Large intestine (tissue), 3 donors: ENCODE measurements around the gene CFAP157. TPM values are rescaled to one million over a fixed set of nuclear protein-coding genes. Genes with fewer than 3 reads are reported as not detected.

Experiments
- DNase-seq, 2 donors: peaks; one replicate each; pipeline versions ENCODE4 v3.0.0 to v3.0.0-alpha.2; 2013
- H3K27ac ChIP-seq: one replicate; pipeline ENCODE4 v1.5.1; 2013; ENCODE audit warnings: low read length
- H3K27me3 ChIP-seq: 2 replicates; pipeline ENCODE4 v1.6.1; 2013; ENCODE audit warnings: low read length; ENCODE audit not compliant: control insufficient read depth, insufficient read depth
- H3K36me3 ChIP-seq: 2 replicates; pipeline ENCODE4 v1.6.1; 2013; ENCODE audit warnings: low read length; ENCODE audit not compliant: control insufficient read depth, insufficient read depth
- H3K4me1 ChIP-seq: one replicate; pipeline ENCODE4 v1.6.1; 2013; ENCODE audit warnings: low read length; ENCODE audit not compliant: control insufficient read depth, insufficient read depth
- H3K4me3 ChIP-seq: one replicate; pipeline ENCODE4 v1.5.1; 2013; ENCODE audit warnings: low read length
- H3K9me3 ChIP-seq: one replicate; pipeline ENCODE4 v1.6.1; 2013; ENCODE audit warnings: mild to moderate bottlenecking, low read depth, low read length, moderate library complexity; ENCODE audit not compliant: control insufficient read depth
- WGBS: methylation state at CpG from one replicate; pipeline ENCODE4 v1.1.5; 2013; ENCODE audit warnings: low lambda C conversion rate; ENCODE audit not compliant: insufficient coverage; 5-methylcytosine and 5-hydroxymethylcytosine counted together
- polyA plus RNA-seq: library from polyadenylated mRNA; unstranded; fragments of 120-200 nt; gene quantifications from one replicate; pipeline ENCODE4 v1.2.1, GENCODE V29; 2013

The CFAP157 gene
- polyA plus RNA-seq, 1 donor = 0.84 TPM

DNA sequence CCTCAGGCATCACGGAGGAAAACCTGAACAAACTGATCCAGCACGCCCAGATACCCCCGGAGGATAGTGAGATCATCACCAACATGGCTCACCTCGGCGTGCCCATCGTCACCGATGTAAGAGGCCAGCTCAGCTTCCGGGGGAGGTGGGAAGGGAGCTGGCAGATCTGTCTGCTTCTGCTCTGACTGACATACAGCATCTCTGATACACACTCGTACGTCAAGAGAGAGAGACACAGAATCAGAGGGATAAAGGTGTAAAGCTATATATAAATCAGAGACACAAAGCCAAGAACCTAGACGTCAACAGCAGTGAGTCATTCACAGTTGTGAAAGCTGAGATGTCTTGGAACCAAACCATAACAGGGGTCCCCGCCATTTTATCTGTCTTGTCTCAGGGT, 30.1 kb upstream of the CFAP157 start:
- Histone ChIP-seq H3K4me3 (no peak overlapping the region), H3K27me3 (no peaks in the 10 kb centered on the region), H3K4me1 (no peaks in the 10 kb centered on the region), H3K9me3 (no peaks in the 10 kb centered on the region), H3K36me3 (peaks cover 40% of the 10 kb centered on the region), H3K27ac (no peak overlapping the region)
- no peak for DNase-seq
- WGBS = 92% methylated on average over 2 of the region's 12 CpGs

DNA sequence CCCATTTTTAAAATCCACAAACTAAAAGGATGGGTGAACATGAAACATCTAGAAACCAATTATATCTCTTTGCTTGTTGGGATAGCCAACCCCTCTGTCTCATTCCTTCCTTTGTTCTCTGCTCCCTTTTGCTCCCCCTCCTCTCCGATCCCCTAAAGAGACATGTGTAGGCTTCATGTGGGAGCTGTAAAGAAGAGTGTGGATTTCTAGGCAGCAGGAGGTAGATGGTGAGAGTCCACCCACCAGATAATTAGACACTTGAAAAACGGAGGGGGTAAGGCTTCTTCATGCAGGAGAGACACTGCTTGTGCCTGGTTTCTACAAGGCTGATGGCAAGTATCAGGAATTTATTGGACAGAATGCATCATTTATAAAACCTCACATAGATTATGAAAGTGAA, 27.3 kb upstream of the CFAP157 start:
- Histone ChIP-seq H3K4me3 (no peak overlapping the region), H3K4me1 (no peaks in the 10 kb centered on the region), H3K9me3 (no peaks in the 10 kb centered on the region), H3K27me3 (no peaks in the 10 kb centered on the region), H3K27ac (no peak overlapping the region), H3K36me3 (peaks cover 41% of the 10 kb centered on the region)
- no CpG with 5 or more reads among the region's 2 CpGs for WGBS
- no peak for DNase-seq

- Histone ChIP-seq H3K36me3 (peaks cover 44% of the 10 kb centered on the region), H3K4me1 (no peaks in the 10 kb centered on the region), H3K27ac (no peak overlapping the region), H3K27me3 (no peaks in the 10 kb centered on the region), H3K9me3 (no peaks in the 10 kb centered on the region), H3K4me3 (no peak overlapping the region)
- no CpG with 5 or more reads among the region's 11 CpGs for WGBS
- no peak for DNase-seq
These were observed 26.6 kb upstream of the CFAP157 start for GRCh38 chr9:127680226-127680625.

DNA sequence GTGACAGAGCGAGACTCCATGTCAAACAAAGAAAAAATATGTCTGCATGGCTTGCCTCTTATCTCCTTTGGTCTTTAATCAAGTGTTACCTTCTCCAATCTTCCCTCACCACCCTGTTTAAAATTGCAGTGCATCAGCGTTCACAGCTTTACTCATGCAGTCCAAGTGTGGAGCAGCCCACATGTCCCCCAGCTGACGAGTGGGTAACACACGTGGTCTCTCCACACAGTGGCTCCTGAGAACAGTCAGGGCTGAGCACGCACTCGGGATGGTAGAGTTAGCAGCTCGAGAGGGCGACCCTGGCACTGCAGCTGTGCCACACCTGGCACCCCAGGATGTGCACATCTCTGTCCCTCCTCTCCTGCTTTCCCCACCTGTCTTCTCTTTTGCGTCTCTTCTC, 25.9 kb upstream of the CFAP157 start:
- no CpG with 5 or more reads among the region's 9 CpGs for WGBS
- Histone ChIP-seq H3K36me3 (peaks cover 42% of the 10 kb centered on the region), H3K4me1 (no peaks in the 10 kb centered on the region)

GRCh38 chr9:127682351-127683136, 24.2 kb upstream of the CFAP157 start:
- no peak overlapping the region for H3K27ac ChIP-seq
- H3K4me3 ChIP-seq = no peak overlapping the region
- H3K27me3 ChIP-seq = no peaks in the 10 kb centered on the region
- no CpG with 5 or more reads among the region's 23 CpGs for WGBS
- H3K36me3 ChIP-seq = peaks cover 34% of the 10 kb centered on the region
- no peak for DNase-seq
- H3K9me3 ChIP-seq = no peaks in the 10 kb centered on the region
- no peaks in the 10 kb centered on the region for H3K4me1 ChIP-seq

More for the DNA sequence above, 25.9 kb upstream of the CFAP157 start:
- no peak overlapping the region for H3K4me3 ChIP-seq
- no peaks in the 10 kb centered on the region for H3K9me3 ChIP-seq
- no peaks in the 10 kb centered on the region for H3K27me3 ChIP-seq
- H3K27ac ChIP-seq = no peak overlapping the region
- DNase-seq = no peak

DNA sequence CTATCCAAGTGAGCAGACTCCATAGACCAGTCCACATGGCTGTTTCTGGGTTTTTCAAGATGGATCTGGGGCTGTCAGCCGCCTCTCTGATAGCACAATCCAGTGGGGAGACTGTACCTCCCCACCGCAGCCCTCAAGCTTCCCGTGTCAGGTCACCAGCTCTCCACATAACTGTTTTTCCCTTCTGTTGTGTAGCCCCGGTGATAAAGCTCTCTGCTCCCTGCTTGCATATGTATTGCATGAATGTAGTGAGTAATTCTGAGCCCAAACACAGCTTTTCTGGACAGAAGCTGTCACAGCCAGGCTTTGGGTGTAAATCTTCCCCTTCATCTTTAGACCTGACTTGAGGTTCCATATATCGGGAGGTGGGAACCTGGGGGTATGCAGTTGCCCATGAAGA, 23.1 kb upstream of the CFAP157 start:
- no CpG with 5 or more reads among the region's 5 CpGs for WGBS
- no peak for DNase-seq

DNA sequence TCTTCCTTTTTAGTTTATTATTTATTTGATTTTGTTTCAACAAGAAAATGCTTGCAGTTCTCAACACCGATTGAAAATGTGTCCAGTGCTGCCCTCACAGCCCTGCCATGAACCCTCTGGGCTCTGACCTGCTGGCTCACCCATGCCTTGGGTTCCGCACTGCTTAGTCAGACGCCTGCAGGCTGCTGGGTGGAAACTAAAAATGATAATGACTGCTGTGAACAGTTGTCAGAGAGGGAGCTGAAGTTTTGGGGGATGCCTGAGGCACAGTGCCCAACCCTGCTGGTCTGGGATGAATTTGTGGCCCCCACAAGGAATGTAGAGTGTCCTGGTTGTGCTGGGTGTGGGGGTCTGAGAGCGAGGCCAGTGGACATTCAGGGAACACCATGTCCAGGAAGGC, 22.2 kb upstream of the CFAP157 start:
- Histone ChIP-seq H3K4me3 (no peak overlapping the region), H3K27ac (no peak overlapping the region), H3K9me3 (no peaks in the 10 kb centered on the region), H3K27me3 (no peaks in the 10 kb centered on the region), H3K36me3 (peaks cover 32% of the 10 kb centered on the region), H3K4me1 (no peaks in the 10 kb centered on the region)
- no CpG with 5 or more reads among the region's 4 CpGs for WGBS
- DNase-seq = no peak

More for the DNA sequence above, 23.1 kb upstream of the CFAP157 start:
- Histone ChIP-seq H3K4me1 (no peaks in the 10 kb centered on the region), H3K27ac (no peak overlapping the region), H3K27me3 (no peaks in the 10 kb centered on the region), H3K4me3 (no peak overlapping the region), H3K36me3 (peaks cover 34% of the 10 kb centered on the region), H3K9me3 (no peaks in the 10 kb centered on the region)

DNA sequence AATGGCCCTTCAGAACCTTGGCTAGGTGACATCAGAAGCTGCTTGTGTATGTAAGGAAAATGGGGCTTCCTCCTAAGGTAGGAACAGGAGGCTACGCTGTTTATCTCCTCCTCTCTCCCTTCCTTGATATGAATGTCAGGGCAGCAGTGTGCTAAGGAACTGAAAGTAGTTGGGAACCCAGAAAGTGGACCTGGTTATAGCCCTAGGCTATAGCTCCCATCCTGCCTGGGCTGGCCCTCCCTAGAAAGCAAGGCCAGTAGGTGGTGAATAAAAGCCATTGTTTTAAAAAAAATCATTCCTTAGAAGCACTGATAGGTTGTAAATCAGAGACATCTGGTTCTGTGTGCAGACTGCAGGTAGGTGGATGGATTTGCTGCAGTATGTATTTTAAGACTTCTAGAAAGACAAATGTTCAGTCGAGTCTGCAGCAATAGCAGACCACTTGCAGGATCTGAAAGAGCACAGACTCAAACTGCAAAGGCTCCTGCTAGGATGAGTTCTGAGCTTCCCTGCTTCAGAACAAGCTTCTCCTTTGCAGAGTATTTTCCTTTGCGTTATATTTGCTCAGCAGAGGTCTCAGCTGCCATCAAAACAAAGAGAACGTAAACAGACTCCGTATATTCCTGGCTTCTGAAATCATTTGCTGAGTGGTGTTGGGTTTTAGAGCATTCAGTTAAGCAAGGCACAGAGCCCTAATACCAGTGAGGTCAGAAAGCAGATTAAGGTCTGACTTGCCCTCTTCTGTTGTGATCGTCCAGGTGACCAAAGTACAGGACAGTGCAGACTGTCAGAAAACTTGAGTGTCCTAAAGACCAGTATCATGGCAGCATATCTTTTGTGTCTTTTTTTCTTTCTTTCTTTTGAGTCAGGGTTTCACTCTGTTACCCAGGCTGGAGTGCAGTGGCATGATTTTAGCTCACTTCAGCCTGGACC, 20.1 kb upstream of the CFAP157 start:
- Histone ChIP-seq H3K4me3 (no peak overlapping the region), H3K36me3 (peaks cover 31% of the 10 kb centered on the region), H3K4me1 (no peaks in the 10 kb centered on the region), H3K9me3 (no peaks in the 10 kb centered on the region), H3K27me3 (no peaks in the 10 kb centered on the region), H3K27ac (no peak overlapping the region)
- WGBS = 100% methylated on average over 1 of the region's 6 CpGs
- no peak for DNase-seq

- WGBS = 100% methylated on average over 1 of the region's 13 CpGs
- Histone ChIP-seq H3K9me3 (no peaks in the 10 kb centered on the region), H3K4me1 (no peaks in the 10 kb centered on the region), H3K27me3 (no peaks in the 10 kb centered on the region), H3K36me3 (peaks cover 18% of the 10 kb centered on the region), H3K27ac (no peak overlapping the region), H3K4me3 (no peak overlapping the region)
- DNase-seq = peak in 1 of 2 donors; percentile 22
These were observed 17.3 kb upstream of the CFAP157 start for GRCh38 chr9:127689329-127690000.

DNA sequence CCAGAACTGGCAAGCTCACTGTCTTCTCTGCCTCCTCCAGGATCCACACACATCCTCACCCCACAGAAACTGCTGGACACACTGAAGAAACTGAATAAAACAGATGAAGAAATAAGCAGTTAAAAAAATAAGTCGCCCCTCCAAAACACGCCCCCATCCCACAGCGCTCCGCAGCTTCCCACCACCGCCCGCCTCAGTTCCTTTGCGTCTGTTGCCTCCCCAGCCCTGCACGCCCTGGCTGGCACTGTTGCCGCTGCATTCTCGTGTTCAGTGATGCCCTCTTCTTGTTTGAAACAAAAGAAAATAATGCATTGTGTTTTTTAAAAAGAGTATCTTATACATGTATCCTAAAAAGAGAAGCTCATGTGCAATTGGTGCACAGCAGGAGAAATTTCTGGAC, 16.1 kb upstream of the CFAP157 start:
- H3K36me3 ChIP-seq = peaks cover 15% of the 10 kb centered on the region

More for the DNA sequence above, 16.1 kb upstream of the CFAP157 start:
- H3K27me3 ChIP-seq = no peaks in the 10 kb centered on the region
- no peaks in the 10 kb centered on the region for H3K9me3 ChIP-seq
- H3K4me1 ChIP-seq = no peaks in the 10 kb centered on the region
- H3K27ac ChIP-seq = no peak overlapping the region
- DNase-seq = no peak
- no peak overlapping the region for H3K4me3 ChIP-seq
- WGBS = no CpG with 5 or more reads among the region's 10 CpGs
